ENCODE data around the gene CAMKMT. TPM values are rescaled to one million over a fixed set of nuclear protein-coding genes. Genes with fewer than 3 reads are reported as not detected.

Gene CAMKMT
- total RNA-seq, 1 experiment from 2014 or later = 17.4 TPM

DNA sequence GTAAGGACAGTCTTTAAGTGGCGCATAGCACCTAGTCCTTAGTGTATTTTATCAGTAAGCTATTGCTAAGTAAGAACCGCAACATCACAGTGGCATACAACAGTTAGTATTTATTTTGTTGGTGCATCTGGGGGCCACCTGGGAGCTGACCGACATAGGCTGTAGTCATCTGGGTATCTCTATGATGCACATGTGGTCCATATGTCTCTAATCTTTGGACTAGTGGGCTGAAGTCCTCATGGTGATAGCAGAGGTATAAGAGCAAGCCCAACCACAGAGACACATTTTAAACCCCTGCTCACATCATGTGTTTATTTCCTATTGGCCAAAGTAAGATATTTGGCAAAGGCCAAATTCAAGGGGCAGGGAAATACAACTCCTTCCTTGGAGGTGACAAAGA lies 2.9 kb downstream of the CAMKMT start:
- H2AK5ac ChIP-seq (ENCODE audit: insufficient read length, low read length) = no peak overlapping the region
- H4K20me1 ChIP-seq (ENCODE audit: control insufficient read depth, insufficient read depth, insufficient read length) = no peaks in the 10 kb centered on the region
- DNase-seq = no peak
- peaks cover 15% of the 10 kb centered on the region for H3K23me2 ChIP-seq (ENCODE audit: insufficient read length, low read depth, low read length, poor library complexity, severe bottlenecking)
- no peak overlapping the region for H3K4ac ChIP-seq (ENCODE audit: low read depth, low read length)
- H3K27me3 ChIP-seq (ENCODE audit: insufficient read depth, low read length) = no peaks in the 10 kb centered on the region
- H3K18ac ChIP-seq (ENCODE audit: insufficient read length, low read depth, low read length) = no peak overlapping the region
- H4K5ac ChIP-seq (ENCODE audit: insufficient read length, low read depth, low read length) = no peak overlapping the region
- H3K23ac ChIP-seq (ENCODE audit: insufficient read length, low read depth, low read length) = no peak overlapping the region
- peaks cover 14 to 21% of the 10 kb centered on the region in 2 experiments for H3K4me1 Mint-ChIP-seq
- H3K4me2 ChIP-seq (ENCODE audit: insufficient read depth, insufficient read length, low read length) = no peak overlapping the region
- no peak overlapping the region for H3K27ac Mint-ChIP-seq
- peaks cover 2% of the 10 kb centered on the region for H3K79me1 ChIP-seq (ENCODE audit: insufficient read depth, low read depth, low read length, poor library complexity, severe bottlenecking)
- H3K4me1 ChIP-seq (ENCODE audit: insufficient read depth, low read length) = peaks cover 3% of the 10 kb centered on the region; the same call in 1 of the 2 replicates
- H3K9me3 ChIP-seq (ENCODE audit: control insufficient read depth, low read depth, low read length) = no peaks in the 10 kb centered on the region
- H3K36me3 Mint-ChIP-seq (ENCODE audit: insufficient read depth in 1 of 3, low read depth in 3 of 3) = no peaks in the 10 kb centered on the region; a peak in 1 of 7 replicates
- no peak overlapping the region for H2BK15ac ChIP-seq (ENCODE audit: low read depth, low read length)
- H3T11ph ChIP-seq (ENCODE audit: low read length) = no peak overlapping the region
- H3K4me3 Mint-ChIP-seq = no peak overlapping the region
- H2BK120ac ChIP-seq (ENCODE audit: low read depth, low read length, poor library complexity, severe bottlenecking) = no peak overlapping the region
- H2BK5ac ChIP-seq (ENCODE audit: insufficient read length, low read length) = no peak overlapping the region
- no peak overlapping the region for H2AFZ ChIP-seq (ENCODE audit: low read length)
- H2BK12ac ChIP-seq (ENCODE audit: insufficient read length, low read depth, low read length) = no peak overlapping the region
- no peak for TF ChIP-seq CTCF (conservative IDR thresholded peaks at IDR 0.05)
- no CpG with 5 or more reads among the region's 3 CpGs for WGBS (ENCODE audit: extremely low coverage, insufficient read length, low lambda C conversion rate)
- no peak overlapping the region for H4K91ac ChIP-seq (ENCODE audit: insufficient read length, low read depth, low read length)
- peaks cover 11% of the 10 kb centered on the region; the same call in 1 of the 2 replicates for H3K79me2 ChIP-seq (ENCODE audit: insufficient read depth, low read length)
- no peak overlapping the region for H3K14ac ChIP-seq (ENCODE audit: insufficient read depth, low read length)
- no peaks in the 10 kb centered on the region for H3K27me3 Mint-ChIP-seq (ENCODE audit: low read depth)
- H3K56ac ChIP-seq (ENCODE audit: insufficient read length, low read depth, low read length) = no peak overlapping the region
- no peak overlapping the region for H3K27ac ChIP-seq (ENCODE audit: insufficient read length, low read depth, low read length)
- no peak overlapping the region for H2BK20ac ChIP-seq (ENCODE audit: low read depth, low read length, poor library complexity, severe bottlenecking)
- H3K9ac ChIP-seq (ENCODE audit: extremely low read depth, insufficient read length, low read length) = no peak overlapping the region
- H4K8ac ChIP-seq (replicated peaks; ENCODE audit: insufficient read length, low read depth, low read length) = no peak overlapping the region
- no peaks in the 10 kb centered on the region for H3K9me3 Mint-ChIP-seq

All from H9 (cell line).